Lower leg skin (tissue), 3 donors: ENCODE measurements around the gene EMILIN3.

Experiments
- CTCF ChIP-seq, 3 donors: fragments of 450-650 bp; IDR thresholded peaks; one replicate each; pipeline ENCODE4 v1.5.1; 2016; ENCODE audit warnings: antibody characterized with exemption in 3 of 3, mild to moderate bottlenecking in 3 of 3, moderate library complexity in 2 of 3
- POLR2A ChIP-seq, 2 donors: fragments of 450-650 bp; IDR thresholded peaks; one replicate each; pipeline ENCODE4 v1.6.1; 2016 to 2017; ENCODE audit warnings: antibody characterized with exemption in 2 of 2, mild to moderate bottlenecking in 1 of 2, moderate library complexity in 1 of 2

GRCh38 chr20:41355598-41356203 lies 10.9 kb downstream of the EMILIN3 start:
- no peak for TF ChIP-seq CTCF (IDR thresholded peaks at IDR 0.05)
- no peak for TF ChIP-seq POLR2A (IDR thresholded peaks at IDR 0.05)
